ENCODE results near the gene TACC2. TPM values are rescaled to one million over a fixed set of nuclear protein-coding genes. Genes with fewer than 3 reads are reported as not detected.

Gene TACC2
- total and polyA plus RNA-seq, 2 donors (not counting 3 experiments of a cell fraction or from before 2014, with no cell fraction given): 14.4 to 46.2 TPM

GRCh38 chr10:121994429-121994941 is 5.5 kb downstream of the TACC2 start:
- no peak overlapping the region for H2AFZ ChIP-seq (ENCODE audit: low read depth, low read length)
- no peaks in the 10 kb centered on the region for H3K9me3 ChIP-seq (replicated peaks; ENCODE audit: control insufficient read depth, insufficient read depth, low read length)
- H3K4me1 ChIP-seq (ENCODE audit: control insufficient read depth, extremely low read depth, insufficient read depth, low read length): no peaks in the 10 kb centered on the region
- no peaks in the 10 kb centered on the region for H3K9me1 ChIP-seq (replicated peaks; ENCODE audit: control insufficient read depth, extremely low read depth, insufficient read depth, low read length)
- FAIRE-seq (no peak), DNase-seq (ENCODE audit: low read depth, low spot score) (no peak)
- no peak overlapping the region for H3K4me2 ChIP-seq (ENCODE audit: insufficient read depth, low read length)
- H3K27ac ChIP-seq (ENCODE audit: insufficient read depth, low read depth, low read length): no peak overlapping the region
- POLR2A ChIA-PET: no interaction called here
- H3K27me3 ChIP-seq (ENCODE audit: control insufficient read depth in 2 of 2, insufficient read depth in 2 of 2, low read length in 2 of 2): peaks cover 0 to 6% of the 10 kb centered on the region in 2 experiments
- H3K36me3 ChIP-seq (ENCODE audit: control insufficient read depth in 2 of 2, extremely low read depth in 1 of 2, insufficient read depth in 2 of 2, low read length in 2 of 2): no peaks in the 10 kb centered on the region
- no TSS peak for BruUV-seq (replicated peaks)
- CTCF ChIA-PET: no interaction called here
- dilution Hi-C loops (cut with MboI; ENCODE audit: extremely low pct_ligation_motif_present, low sequenced_read_pairs): no loop called here
- H3K79me2 ChIP-seq (ENCODE audit: control insufficient read depth, insufficient read depth, low read length): no peaks in the 10 kb centered on the region
- intact Hi-C loops (cut with micrococcal nuclease): no loop called here
- no peaks in the 10 kb centered on the region for H4K20me1 ChIP-seq (replicated peaks; ENCODE audit: control insufficient read depth, extremely low read depth, insufficient read depth, low read length)
- no peak overlapping the region for H3K9ac ChIP-seq (replicated peaks; ENCODE audit: extremely low read depth, insufficient read depth, low read length)
- TF ChIP-seq JUN (IDR thresholded peaks at IDR 0.05; ENCODE audit: borderline replicate concordance, insufficient read depth, insufficient read length, low read depth) (no peak), MAX (IDR thresholded peaks at IDR 0.05; ENCODE audit: insufficient read depth, insufficient read length) (no peak), POLR2A (IDR thresholded peaks at IDR 0.05; ENCODE audit: low read depth, low read length) (no peak), CTCF (IDR thresholded peaks at IDR 0.05; ENCODE audit: extremely low read depth in 1 of 2, insufficient read depth in 1 of 2, low read depth in 1 of 2, low read length in 2 of 2) (no peak)
- no peak overlapping the region for H3K4me3 ChIP-seq (replicated peaks in 1 of 3; ENCODE audit: insufficient read depth in 1 of 3, low read depth in 1 of 3, low read length in 3 of 3)

- Histone ChIP-seq H3K4me1 (ENCODE audit: control insufficient read depth, extremely low read depth, insufficient read depth, low read length) (no peaks in the 10 kb centered on the region), H3K9me3 (replicated peaks; ENCODE audit: control insufficient read depth, insufficient read depth, low read length) (no peaks in the 10 kb centered on the region), H3K4me3 (replicated peaks in 1 of 3; ENCODE audit: insufficient read depth in 1 of 3, low read depth in 1 of 3, low read length in 3 of 3) (no peak overlapping the region), H3K27me3 (ENCODE audit: control insufficient read depth in 2 of 2, insufficient read depth in 2 of 2, low read length in 2 of 2) (peaks cover 0 to 6% of the 10 kb centered on the region in 2 experiments), H3K27ac (ENCODE audit: insufficient read depth, low read depth, low read length) (no peak overlapping the region), H2AFZ (ENCODE audit: low read depth, low read length) (no peak overlapping the region), H3K36me3 (ENCODE audit: control insufficient read depth in 2 of 2, extremely low read depth in 1 of 2, insufficient read depth in 2 of 2, low read length in 2 of 2) (no peaks in the 10 kb centered on the region), H3K9ac (replicated peaks; ENCODE audit: extremely low read depth, insufficient read depth, low read length) (no peak overlapping the region), H3K9me1 (replicated peaks; ENCODE audit: control insufficient read depth, extremely low read depth, insufficient read depth, low read length) (no peaks in the 10 kb centered on the region), H4K20me1 (replicated peaks; ENCODE audit: control insufficient read depth, extremely low read depth, insufficient read depth, low read length) (no peaks in the 10 kb centered on the region), H3K79me2 (ENCODE audit: control insufficient read depth, insufficient read depth, low read length) (no peaks in the 10 kb centered on the region), H3K4me2 (ENCODE audit: insufficient read depth, low read length) (no peak overlapping the region)
- dilution Hi-C loops (cut with MboI; ENCODE audit: extremely low pct_ligation_motif_present, low sequenced_read_pairs) (no loop called here), intact Hi-C loops (cut with micrococcal nuclease) (no loop called here)
- ChIA-PET POLR2A (no interaction called here), CTCF (interaction anchor here (1.1 kb wide), 1 partner anchor 53 kb away, joined by 5 read pairs; no protein-coding TSS in a partner anchor)
- BruUV-seq (replicated peaks): no TSS peak
- FAIRE-seq (no peak), DNase-seq (ENCODE audit: low read depth, low spot score) (no peak)
- TF ChIP-seq MAX (IDR thresholded peaks at IDR 0.05; ENCODE audit: insufficient read depth, insufficient read length) (no peak), CTCF (IDR thresholded peaks at IDR 0.05; ENCODE audit: extremely low read depth in 1 of 2, insufficient read depth in 1 of 2, low read depth in 1 of 2, low read length in 2 of 2) (no peak)
These were observed 9.5 kb downstream of the TACC2 start for GRCh38 chr10:121998462-121998861.
